Left renal cortex interstitium (tissue), 4 donors: ENCODE results near the gene PRR33. TPM values are rescaled to one million over a fixed set of nuclear protein-coding genes. Genes with fewer than 3 reads are reported as not detected.

Experiments used
- DNase-seq, 4 donors: peaks; one replicate each; pipeline ENCODE4 v3.0.0-alpha.2; 2013; ENCODE audit warnings: low read depth in 4 of 4, low spot score in 2 of 4, missing footprints in 1 of 4
- polyA plus RNA-seq, 4 donors: library from polyadenylated mRNA; unstranded; fragments of 120-200 nt; gene quantifications; one replicate each; pipeline ENCODE4 v1.2.1, GENCODE V29; 2013; ENCODE audit not compliant: insufficient read length in 4 of 4

PRR33 gene
- polyA plus RNA-seq, 4 donors = 0.04 to 0.27 (median 0.19) TPM

GRCh38 chr11:1917523-1918435 is 26.1 kb upstream of the PRR33 start:
- no peak for DNase-seq

- DNase-seq = no peak
Observed at GRCh38 chr11:1916986-1917522, 25.4 kb upstream of the PRR33 start.

- DNase-seq = no peak
Observed at GRCh38 chr11:1916132-1916985, 24.7 kb upstream of the PRR33 start.

- no peak for DNase-seq
Observed at GRCh38 chr11:1915795-1916131, 24.1 kb upstream of the PRR33 start.

GRCh38 chr11:1913271-1914060 is 21.8 kb upstream of the PRR33 start:
- no peak for DNase-seq

- no peak for DNase-seq
Observed at GRCh38 chr11:1912289-1912878, 20.7 kb upstream of the PRR33 start.

- DNase-seq = no peak
Observed at GRCh38 chr11:1909524-1909923, 17.8 kb upstream of the PRR33 start.

GRCh38 chr11:1908618-1909017 is 16.9 kb upstream of the PRR33 start:
- DNase-seq = no peak

GRCh38 chr11:1906611-1907423 is 15.1 kb upstream of the PRR33 start:
- DNase-seq = no peak

- no peak for DNase-seq
Observed at GRCh38 chr11:1906181-1906580, 14.5 kb upstream of the PRR33 start.

- no peak for DNase-seq
Observed at GRCh38 chr11:1899686-1900085, 8.0 kb upstream of the PRR33 start.

GRCh38 chr11:1899090-1899489 is 7.4 kb upstream of the PRR33 start:
- DNase-seq = no peak

GRCh38 chr11:1896923-1897322 is 5.2 kb upstream of the PRR33 start:
- DNase-seq = no peak

GRCh38 chr11:1896468-1896867 is 4.8 kb upstream of the PRR33 start:
- no peak for DNase-seq

GRCh38 chr11:1894759-1895158 is 3.1 kb upstream of the PRR33 start:
- DNase-seq = no peak

GRCh38 chr11:1893581-1894359 is 2.1 kb upstream of the PRR33 start:
- no peak for DNase-seq

- no peak for DNase-seq
Observed at GRCh38 chr11:1892558-1892957, 863 bp upstream of the PRR33 start.

- DNase-seq = no peak
Observed at GRCh38 chr11:1892116-1892515, 421 bp upstream of the PRR33 start.
